Non-pigmented ciliary epithelial cell (primary cell): ENCODE measurements around the gene TMEM205.
"Not testable (repeated sequence)": the region's sequence is repeated elsewhere in the genome, so short reads cannot be mapped to it uniquely, and the experiment has no call there.

Source experiments
- DNase-seq: peaks from one replicate; pipeline ENCODE4 v3.0.0-alpha.2; 2010; ENCODE audit warnings: low read depth

Gene TMEM205

GRCh38 chr19:11346104-11346940 lies at the start of gene TMEM205, which contains the start of gene CCDC159:
TMEM205 (minus strand) TSS chr19:11346268; CDS start chr19:11345619, 649 bp downstream.
CCDC159 (plus strand) TSS chr19:11346519; CDS start chr19:11346607, 88 bp downstream.
- DNase-seq, result peak; percentile 96

DNA sequence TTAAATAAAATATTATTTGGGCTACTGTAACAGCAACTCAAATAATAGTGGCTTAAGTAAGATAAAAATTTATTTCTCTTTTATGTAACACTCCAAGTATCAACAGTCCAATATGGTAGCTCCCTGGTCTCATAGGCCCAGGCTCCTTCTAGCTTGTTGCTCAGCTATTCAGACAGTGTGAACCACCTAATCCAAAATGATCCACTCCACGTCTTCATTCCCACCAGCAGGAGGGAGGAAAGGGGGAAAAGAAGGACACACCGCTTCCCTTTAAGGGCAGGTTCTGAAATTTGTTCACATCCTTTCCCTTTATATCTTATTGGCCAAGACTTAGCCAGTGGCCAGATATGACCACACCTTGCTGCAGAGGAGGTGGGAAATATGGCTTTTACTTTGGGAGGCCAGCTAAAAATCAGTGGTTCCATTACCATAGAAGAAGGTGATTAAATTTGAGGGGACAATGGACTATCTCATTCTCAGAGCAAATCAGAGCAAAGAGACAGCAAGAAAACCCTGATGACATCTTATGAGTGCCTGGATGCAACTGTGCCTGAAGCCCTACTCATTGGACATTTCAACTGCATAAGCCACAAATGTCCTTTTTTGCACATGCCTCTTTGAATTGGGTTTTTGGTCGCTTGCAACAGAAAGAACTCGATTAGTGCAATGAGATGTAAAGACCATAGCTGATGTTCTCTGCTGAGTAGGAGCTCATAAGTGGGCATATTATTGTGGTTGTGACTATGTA lies 45.0 kb upstream of the TMEM205 start:
- DNase-seq, result no peak

GRCh38 chr19:11390359-11390758 lies 44.3 kb upstream of the TMEM205 start:
- no peak for DNase-seq

DNA sequence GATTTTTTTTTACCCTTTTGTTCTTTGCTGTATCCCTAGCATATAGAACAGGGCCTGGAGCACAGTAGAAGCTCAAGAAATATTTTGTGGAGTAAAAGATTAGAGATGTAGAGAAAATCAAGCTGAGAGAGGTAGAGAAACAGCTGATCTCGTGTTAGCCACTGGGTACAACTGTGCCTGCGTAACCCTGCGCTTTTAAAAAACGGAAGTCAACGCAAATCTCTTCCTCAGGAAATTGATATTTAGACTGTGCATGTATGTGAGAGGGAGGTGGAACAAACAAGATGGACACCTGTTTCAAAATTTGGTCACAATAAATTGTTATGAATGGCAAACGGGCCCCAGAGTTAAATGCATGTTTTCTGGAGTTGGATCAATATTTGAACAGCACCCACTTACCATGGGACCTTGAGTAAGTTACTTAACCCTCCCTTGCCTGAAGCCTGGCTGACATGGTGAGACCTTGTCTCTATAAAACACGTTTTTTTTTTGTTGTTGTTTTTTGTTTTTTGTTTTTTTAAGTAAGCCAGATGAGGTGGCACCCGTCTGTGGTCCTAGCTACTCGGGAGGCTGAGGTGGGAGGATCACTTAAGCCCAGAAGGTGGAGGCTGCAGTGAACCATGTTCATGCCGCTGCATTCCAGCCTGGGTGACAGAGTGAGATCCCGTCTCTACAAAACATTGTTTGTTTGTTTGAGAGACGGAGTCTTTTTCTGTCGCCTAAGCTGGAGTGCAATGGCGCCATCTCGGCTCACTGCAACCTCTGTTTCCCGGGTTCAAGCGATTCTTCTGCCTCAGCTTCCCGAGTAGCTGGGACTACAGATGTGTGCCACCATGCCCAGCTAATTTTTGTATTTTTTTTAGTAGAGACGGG lies 41.3 kb upstream of the TMEM205 start:
- no peak for DNase-seq

- no peak for DNase-seq
These were observed 38.7 kb upstream of the TMEM205 start for GRCh38 chr19:11384778-11385129.

- DNase-seq, result no peak
These were observed 37.6 kb upstream of the TMEM205 start for GRCh38 chr19:11383706-11384048.

DNA sequence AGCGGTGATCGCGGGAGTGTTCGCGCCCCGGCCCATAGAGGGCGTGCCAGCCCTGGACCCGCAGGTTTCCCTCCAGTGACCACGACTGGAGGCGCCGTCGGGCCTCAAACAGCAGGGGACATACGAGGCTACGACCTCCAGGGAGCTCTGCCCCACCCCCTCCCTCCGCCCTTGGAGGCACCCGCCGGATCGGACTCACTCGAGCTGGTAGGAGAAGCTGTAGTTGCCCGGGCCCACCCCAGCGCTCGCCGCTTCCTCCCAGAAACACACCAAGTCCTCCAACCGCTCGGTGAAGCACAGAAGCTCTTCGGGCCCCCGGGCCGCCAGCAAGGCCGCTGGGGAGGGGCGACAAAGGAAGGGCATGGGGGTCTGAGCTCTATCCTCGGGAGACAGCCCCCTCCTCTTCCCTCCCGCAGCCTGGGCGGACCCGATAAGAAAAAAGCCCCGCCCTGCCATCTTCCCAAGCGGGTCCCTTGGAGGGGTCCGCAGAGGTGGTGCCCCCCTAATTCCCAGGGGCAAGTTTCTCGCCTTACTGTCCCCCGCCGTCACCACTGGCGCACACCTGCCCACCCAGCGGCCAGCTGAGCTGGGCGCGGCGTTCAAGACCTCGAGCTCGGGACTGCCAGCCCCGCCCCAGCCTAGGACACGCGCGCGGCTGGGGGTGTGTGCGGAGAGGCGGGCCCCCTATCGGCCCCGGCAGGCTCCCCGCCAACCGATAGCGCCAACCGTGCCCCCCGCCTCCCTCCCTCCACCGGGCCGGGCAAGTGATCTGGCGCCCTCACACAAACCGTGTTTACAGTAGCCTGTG lies 37.0 kb upstream of the TMEM205 start:
- DNase-seq, result no peak

DNA sequence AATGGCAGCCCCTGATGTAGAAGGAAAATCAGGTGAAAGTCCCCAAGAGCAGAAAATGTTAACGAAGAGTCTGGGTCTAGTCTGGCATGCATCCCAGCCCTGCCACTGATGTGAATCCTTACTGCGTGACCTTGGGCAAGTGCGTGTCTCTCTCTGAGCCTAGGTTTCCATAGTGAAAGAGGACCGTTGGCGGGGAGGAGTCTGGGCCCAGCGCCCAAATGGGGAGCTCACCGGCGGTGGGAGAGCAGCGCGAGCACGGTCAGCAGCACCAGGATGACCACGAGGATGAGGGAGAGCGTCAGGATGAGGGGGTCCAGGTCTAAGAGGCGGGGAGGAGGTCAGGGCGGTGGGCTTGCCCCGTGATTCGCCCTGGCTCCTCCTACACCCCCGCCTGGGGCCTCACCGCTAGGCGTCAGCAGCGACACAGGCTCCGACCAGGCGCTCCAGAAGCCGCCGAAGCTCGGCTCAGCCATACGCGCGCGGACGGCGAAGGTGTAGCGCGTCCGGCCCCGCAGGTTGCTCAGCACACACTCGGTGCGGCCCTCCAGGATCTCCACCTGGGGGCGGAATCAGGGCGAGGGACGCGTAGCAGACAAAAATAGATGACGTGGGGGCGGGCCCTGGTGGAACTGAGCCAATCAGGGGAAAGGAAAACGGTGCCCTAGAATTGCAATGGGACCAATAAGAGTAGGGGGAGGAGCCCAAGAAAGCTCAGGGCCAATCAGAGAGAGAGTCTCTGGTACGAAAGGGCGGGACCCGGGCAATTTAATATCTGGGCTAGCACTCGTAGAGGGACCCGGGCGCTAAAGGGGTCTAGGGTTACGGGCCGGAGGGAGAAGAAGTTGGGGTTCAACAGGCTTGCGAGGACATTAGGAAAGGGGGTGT lies 34.8 kb upstream of the TMEM205 start:
- peak; percentile 71 for DNase-seq

DNA sequence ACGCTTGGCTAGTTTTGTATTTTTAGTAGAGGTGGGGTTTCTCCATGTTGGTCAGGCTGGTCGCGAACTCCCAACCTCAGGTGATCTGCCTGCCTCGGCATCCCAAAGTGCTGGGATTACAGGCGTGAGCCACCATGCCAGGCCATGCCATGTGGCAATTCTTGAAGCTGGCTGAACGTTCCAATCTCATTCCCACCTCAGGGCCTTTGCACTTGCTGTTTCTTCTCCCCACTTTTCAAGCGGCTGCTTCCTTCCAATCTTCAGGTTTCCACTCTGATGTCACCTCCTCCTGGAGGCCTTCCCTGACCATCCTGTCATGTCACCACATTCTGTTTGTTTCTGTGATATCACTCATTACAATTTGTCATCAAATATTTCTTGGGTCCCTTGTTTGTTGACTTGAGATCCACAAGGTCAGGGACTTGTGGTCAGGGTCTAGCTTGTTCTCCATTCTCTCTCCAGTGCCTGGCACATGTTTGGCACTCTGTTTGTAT lies 33.8 kb upstream of the TMEM205 start:
- DNase-seq, result no peak

GRCh38 chr19:11379269-11379845 lies 33.3 kb upstream of the TMEM205 start:
- not testable (repeated sequence) for DNase-seq

DNA sequence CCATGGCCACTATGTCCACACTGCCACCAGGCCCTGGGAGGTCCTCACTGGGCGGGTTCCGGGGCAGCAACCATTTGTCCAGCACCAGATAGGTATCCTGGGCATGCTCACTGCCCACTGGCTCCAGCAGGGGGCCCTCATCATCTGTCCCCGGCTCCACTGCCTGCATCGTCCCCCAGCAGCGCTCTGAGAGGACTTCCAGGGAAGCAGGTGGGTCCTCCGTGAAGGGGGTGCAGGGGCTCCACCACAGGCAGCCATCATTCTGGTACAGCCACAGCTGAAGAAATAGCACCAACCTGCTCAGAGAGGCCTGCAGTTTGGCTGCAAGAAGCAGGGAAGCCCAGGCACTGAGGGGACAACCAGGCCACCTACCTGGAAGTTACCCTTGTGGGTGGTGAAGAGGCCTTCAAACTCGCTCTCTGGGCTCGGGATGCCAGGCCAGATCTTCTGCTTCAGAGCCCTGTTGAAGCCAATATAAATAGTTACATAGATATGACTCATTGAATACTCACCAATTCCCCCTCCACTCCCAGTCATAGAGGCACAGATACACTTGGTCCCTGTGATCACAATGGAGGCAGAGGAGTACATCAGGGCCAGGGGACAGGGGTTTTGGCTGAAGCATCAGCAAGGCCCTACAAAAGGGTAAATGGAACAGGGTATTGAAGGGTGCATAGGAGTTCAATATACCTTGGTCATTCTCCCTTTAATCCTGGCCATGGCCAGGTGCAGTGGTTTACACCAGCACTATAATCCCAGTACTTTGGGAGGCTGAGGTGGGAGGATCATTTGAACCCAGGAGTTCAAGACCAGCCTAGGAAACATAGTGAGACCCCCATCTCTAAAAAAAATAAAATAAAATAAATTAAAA lies 32.5 kb upstream of the TMEM205 start:
- no peak for DNase-seq

DNA sequence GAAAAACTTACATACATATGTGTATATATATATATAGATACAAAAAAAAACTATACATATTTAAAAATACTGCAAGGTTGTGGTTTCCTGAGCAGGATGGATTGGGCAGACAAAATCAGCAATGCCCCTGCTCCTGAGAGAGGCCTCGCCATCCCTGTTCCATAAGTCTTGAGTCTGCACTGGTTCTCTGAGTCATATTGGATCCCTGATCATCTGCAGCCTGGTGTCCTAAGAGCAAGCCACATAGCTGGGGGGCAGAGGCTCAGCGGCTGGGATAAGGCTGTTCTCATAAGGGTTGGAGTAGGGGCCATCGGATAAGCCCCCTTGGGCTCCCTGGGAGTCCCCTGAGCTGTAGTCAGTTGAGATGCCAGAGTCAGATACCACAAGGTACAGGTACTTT lies 31.7 kb upstream of the TMEM205 start:
- DNase-seq, result no peak

DNA sequence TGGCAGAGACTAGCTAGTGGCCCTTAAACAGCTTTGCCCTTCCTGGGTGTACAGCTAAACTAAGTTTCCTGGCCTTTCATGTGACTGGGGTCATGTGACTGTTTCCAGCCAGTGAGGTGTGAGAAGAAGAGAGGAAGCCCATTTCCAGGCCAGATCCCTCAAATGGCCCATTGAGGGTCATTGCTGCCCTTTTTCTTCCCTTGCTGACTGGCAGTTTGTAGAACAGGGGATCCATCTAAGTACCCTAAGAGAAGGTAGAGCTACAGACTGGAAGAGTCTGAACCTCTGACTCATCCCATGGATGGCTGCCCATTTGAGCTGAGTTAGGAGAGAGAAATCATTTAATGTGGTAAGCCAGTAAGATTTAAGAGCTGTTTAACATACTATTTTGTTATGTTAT lies 31.2 kb upstream of the TMEM205 start:
- peak; percentile 74 for DNase-seq

- no peak for DNase-seq
These were observed 29.3 kb upstream of the TMEM205 start for GRCh38 chr19:11375143-11375948.

- DNase-seq, result peak; percentile 99
These were observed 28.5 kb upstream of the TMEM205 start, which contains the start of gene SWSAP1 for GRCh38 chr19:11374433-11375142. SWSAP1 (plus strand) TSS chr19:11374666; CDS start chr19:11374681, 15 bp downstream.

- no peak for DNase-seq
These were observed 27.9 kb upstream of the TMEM205 start for GRCh38 chr19:11373885-11374432.
